ENCODE measurements around the gene ADGRD1. TPM values are rescaled to one million over a fixed set of nuclear protein-coding genes. Genes with fewer than 3 reads are reported as not detected.

ADGRD1 gene
- total RNA-seq, 6 experiments from 2014 or later: not detected

GRCh38 chr12:131017477-131017991 is 63.8 kb downstream of the ADGRD1 start:
- no peaks in the 10 kb centered on the region for H3K4me1 Mint-ChIP-seq (ENCODE audit: low read depth)
- H3K9me3 Mint-ChIP-seq: peaks cover 66% of the 10 kb centered on the region
- no peak overlapping the region for H3K27ac Mint-ChIP-seq
- peaks cover 15% of the 10 kb centered on the region; the same call in 1 of the 2 replicates for H3K36me3 Mint-ChIP-seq (ENCODE audit: low read depth)
- no peak for TF ChIP-seq CTCF (IDR thresholded peaks at IDR 0.05)
- no peak overlapping the region for H3K4me3 Mint-ChIP-seq
- peaks cover 1% of the 10 kb centered on the region for H3K27me3 Mint-ChIP-seq (ENCODE audit: insufficient read depth)
- no peak for DNase-seq

GRCh38 chr12:131018019-131018620 is 64.4 kb downstream of the ADGRD1 start:
- H3K9me3 Mint-ChIP-seq: peaks cover 68% of the 10 kb centered on the region
- H3K27ac Mint-ChIP-seq: no peak overlapping the region
- H3K27me3 Mint-ChIP-seq (ENCODE audit: insufficient read depth): peaks cover 1% of the 10 kb centered on the region

GRCh38 chr12:131018808-131019397 is 65.2 kb downstream of the ADGRD1 start:
- H3K4me3 Mint-ChIP-seq: no peak overlapping the region
- H3K4me1 Mint-ChIP-seq (ENCODE audit: low read depth): no peaks in the 10 kb centered on the region
- H3K27ac Mint-ChIP-seq: no peak overlapping the region
- TF ChIP-seq CTCF (IDR thresholded peaks at IDR 0.05): no peak
- H3K27me3 Mint-ChIP-seq (ENCODE audit: insufficient read depth): peaks cover 1% of the 10 kb centered on the region
- peaks cover 65% of the 10 kb centered on the region for H3K9me3 Mint-ChIP-seq
- no peak for DNase-seq
- peaks cover 13% of the 10 kb centered on the region; the same call in 1 of the 2 replicates for H3K36me3 Mint-ChIP-seq (ENCODE audit: low read depth)

More at GRCh38 chr12:131018019-131018620, 64.4 kb downstream of the ADGRD1 start:
- no peak for TF ChIP-seq CTCF (IDR thresholded peaks at IDR 0.05)
- H3K36me3 Mint-ChIP-seq (ENCODE audit: low read depth): peaks cover 15% of the 10 kb centered on the region; the same call in 1 of the 2 replicates
- H3K4me1 Mint-ChIP-seq (ENCODE audit: low read depth): no peaks in the 10 kb centered on the region
- DNase-seq: no peak
- H3K4me3 Mint-ChIP-seq: no peak overlapping the region

GRCh38 chr12:131020326-131021153 is 66.8 kb downstream of the ADGRD1 start:
- H3K4me1 Mint-ChIP-seq (ENCODE audit: low read depth): no peaks in the 10 kb centered on the region
- no peak for DNase-seq
- H3K27ac Mint-ChIP-seq: no peak overlapping the region
- no peak for TF ChIP-seq CTCF (IDR thresholded peaks at IDR 0.05)
- no peaks in the 10 kb centered on the region; the same call in 1 of the 2 replicates for H3K27me3 Mint-ChIP-seq (ENCODE audit: insufficient read depth)
- peaks cover 6% of the 10 kb centered on the region; the same call in 1 of the 2 replicates for H3K36me3 Mint-ChIP-seq (ENCODE audit: low read depth)
- peaks cover 57% of the 10 kb centered on the region for H3K9me3 Mint-ChIP-seq
- no peak overlapping the region for H3K4me3 Mint-ChIP-seq

- TF ChIP-seq CTCF (IDR thresholded peaks at IDR 0.05): no peak
- Mint-ChIP-seq H3K27ac (no peak overlapping the region), H3K4me1 (ENCODE audit: low read depth) (no peaks in the 10 kb centered on the region), H3K9me3 (peaks cover 51% of the 10 kb centered on the region), H3K4me3 (no peak overlapping the region), H3K27me3 (ENCODE audit: insufficient read depth) (no peaks in the 10 kb centered on the region; the same call in 1 of the 2 replicates), H3K36me3 (ENCODE audit: low read depth) (peaks cover 6% of the 10 kb centered on the region; the same call in 1 of the 2 replicates)
- no peak for DNase-seq
Measured at GRCh38 chr12:131021154-131021541, 67.4 kb downstream of the ADGRD1 start.
